Panc1 (cell line): Measurements from ENCODE around the gene TAF4B. TPM values are rescaled to one million over a fixed set of nuclear protein-coding genes. Genes with fewer than 3 reads are reported as not detected.

Experiments used
- ATAC-seq: fragments of 200-7000 bp; cut with Tn5 transposase; 2 replicates; pipeline ENCODE4 v1.9.1; 2020; ENCODE audit warnings: mild to moderate bottlenecking, moderate library complexity
- BruUV-seq: library from RNA; stranded (reverse); fragments of 400-500 nt; replicated peaks from 2 replicates; lab custom pipeline; 2021; lab: Mats Ljungman, UMichigan
- CTCF ChIA-PET: fragments of 300-600 bp; sonication (Branson Sonifier 250); formaldehyde crosslinking; loops from one replicate; lab custom pipeline; 2022; ENCODE audit warnings: antibody characterized with exemption; lab: Charles Lee
- POLR2A ChIA-PET: fragments of 300-600 bp; sonication (Branson Sonifier 250); formaldehyde crosslinking; loops from one replicate; lab custom pipeline; 2022; ENCODE audit warnings: antibody characterized with exemption; lab: Charles Lee
- DNase-seq: peaks from one replicate; pipeline ENCODE4 v3.0.0-alpha.2; 2010; ENCODE audit warnings: low read depth, low spot score
- H3K27ac ChIP-seq: 2 replicates; pipeline ENCODE4 v1.5.1; 2011; ENCODE audit warnings: mild to moderate bottlenecking, low read length, inconsistent platforms
- H3K27me3 ChIP-seq: fragments of 200-500 bp; sonication (Bioruptor generic); 2 replicates; pipeline ENCODE4 v1.6.0; 2014; ENCODE audit warnings: low read length, inconsistent platforms; ENCODE audit not compliant: control insufficient read depth, insufficient read depth
- H3K36me3 ChIP-seq: fragments of 200-500 bp; sonication (Bioruptor generic); 2 replicates; pipeline ENCODE4 v1.5.1; 2014; ENCODE audit warnings: inconsistent platforms, mild to moderate bottlenecking, low read length, moderate library complexity; ENCODE audit not compliant: control insufficient read depth, insufficient read depth
- H3K4me1 ChIP-seq: 2 replicates; pipeline ENCODE4 v1.5.1; 2011; ENCODE audit warnings: inconsistent platforms, mild to moderate bottlenecking, low read length, moderate library complexity; ENCODE audit not compliant: control insufficient read depth, insufficient read depth
- H3K4me3 ChIP-seq, 2 experiments: 2 replicates each; pipeline ENCODE4 v1.5.1; 2011 to 2012; ENCODE audit warnings: low read depth in 2 of 2, low read length in 2 of 2, mild to moderate bottlenecking in 2 of 2, inconsistent platforms in 1 of 2, moderate library complexity in 1 of 2
- H3K9me3 ChIP-seq: fragments of 200-500 bp; sonication (Bioruptor generic); 2 replicates; pipeline ENCODE4 v1.5.1; 2014; ENCODE audit warnings: low read depth, mild to moderate bottlenecking, inconsistent platforms, low read length, moderate library complexity; ENCODE audit not compliant: control insufficient read depth, insufficient read depth
- SIN3A ChIP-seq: IDR thresholded peaks from 2 replicates; pipeline ENCODE4 v1.6.1; 2012; ENCODE audit warnings: low read depth, mild to moderate bottlenecking, low read length, moderate library complexity, borderline replicate concordance; ENCODE audit not compliant: insufficient read depth
- TCF7L2 ChIP-seq: IDR thresholded peaks from 2 replicates; pipeline ENCODE4 v1.6.1; 2011; ENCODE audit warnings: mild to moderate bottlenecking, low read depth, low read length, inconsistent platforms
- in situ Hi-C: cut with HindIII; loops from 2 replicates; pipeline ENCODE4 v1.10.0; 2016; ENCODE audit warnings: low sequenced_read_pairs, low pct_unique_long_range_greater_than_20kb
- intact Hi-C: fragments of 100-400 bp; cut with micrococcal nuclease; formaldehyde crosslinking; loops from one replicate; pipeline ENCODE4 v1.10.0; 2022; ENCODE audit not compliant: unreplicated experiment
- total RNA-seq: library from RNA; stranded (reverse); gene quantifications from one replicate; pipeline ENCODE4 v1.2.1, GENCODE V29; 2021; ENCODE audit not compliant: unreplicated experiment
- TF ChIP-seq, protein P1 (sequence below), 2 experiments: IDR thresholded peaks; 2 replicates each; pipeline ENCODE4 v1.6.1; 2011 to 2012; ENCODE audit warnings: low read depth in 2 of 2, control low read depth in 1 of 2, low read length in 1 of 2, mild to moderate bottlenecking in 1 of 2, moderate library complexity in 1 of 2; ENCODE audit not compliant: insufficient read depth in 1 of 2

The TAF4B gene
- total RNA-seq, 1 experiment from 2014 or later, result 8.0 TPM

GRCh38 chr18:26421931-26422330 is 195.7 kb downstream of the TAF4B start:
- no peak for ATAC-seq
- DNase-seq, result no peak
- no peaks in the 10 kb centered on the region for H3K9me3 ChIP-seq
- no peaks in the 10 kb centered on the region for H3K27me3 ChIP-seq
- no peaks in the 10 kb centered on the region for H3K36me3 ChIP-seq
- in situ Hi-C loops, result no loop called here
- POLR2A ChIA-PET, result no interaction called here
- CTCF ChIA-PET, result no interaction called here
- no TSS peak for BruUV-seq
- H3K27ac ChIP-seq, result no peak overlapping the region
- intact Hi-C loops, result no loop called here
- no peaks in the 10 kb centered on the region for H3K4me1 ChIP-seq
- TF ChIP-seq, protein P1, sequence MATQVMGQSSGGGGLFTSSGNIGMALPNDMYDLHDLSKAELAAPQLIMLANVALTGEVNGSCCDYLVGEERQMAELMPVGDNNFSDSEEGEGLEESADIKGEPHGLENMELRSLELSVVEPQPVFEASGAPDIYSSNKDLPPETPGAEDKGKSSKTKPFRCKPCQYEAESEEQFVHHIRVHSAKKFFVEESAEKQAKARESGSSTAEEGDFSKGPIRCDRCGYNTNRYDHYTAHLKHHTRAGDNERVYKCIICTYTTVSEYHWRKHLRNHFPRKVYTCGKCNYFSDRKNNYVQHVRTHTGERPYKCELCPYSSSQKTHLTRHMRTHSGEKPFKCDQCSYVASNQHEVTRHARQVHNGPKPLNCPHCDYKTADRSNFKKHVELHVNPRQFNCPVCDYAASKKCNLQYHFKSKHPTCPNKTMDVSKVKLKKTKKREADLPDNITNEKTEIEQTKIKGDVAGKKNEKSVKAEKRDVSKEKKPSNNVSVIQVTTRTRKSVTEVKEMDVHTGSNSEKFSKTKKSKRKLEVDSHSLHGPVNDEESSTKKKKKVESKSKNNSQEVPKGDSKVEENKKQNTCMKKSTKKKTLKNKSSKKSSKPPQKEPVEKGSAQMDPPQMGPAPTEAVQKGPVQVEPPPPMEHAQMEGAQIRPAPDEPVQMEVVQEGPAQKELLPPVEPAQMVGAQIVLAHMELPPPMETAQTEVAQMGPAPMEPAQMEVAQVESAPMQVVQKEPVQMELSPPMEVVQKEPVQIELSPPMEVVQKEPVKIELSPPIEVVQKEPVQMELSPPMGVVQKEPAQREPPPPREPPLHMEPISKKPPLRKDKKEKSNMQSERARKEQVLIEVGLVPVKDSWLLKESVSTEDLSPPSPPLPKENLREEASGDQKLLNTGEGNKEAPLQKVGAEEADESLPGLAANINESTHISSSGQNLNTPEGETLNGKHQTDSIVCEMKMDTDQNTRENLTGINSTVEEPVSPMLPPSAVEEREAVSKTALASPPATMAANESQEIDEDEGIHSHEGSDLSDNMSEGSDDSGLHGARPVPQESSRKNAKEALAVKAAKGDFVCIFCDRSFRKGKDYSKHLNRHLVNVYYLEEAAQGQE (IDR thresholded peaks at IDR 0.05; ENCODE audit: insufficient read depth in 1 of 2, low read depth in 2 of 2, low read length in 1 of 2), result no peak
- no peak for TF ChIP-seq TCF7L2
- no peak for TF ChIP-seq SIN3A
- H3K4me3 ChIP-seq, result no peak overlapping the region

- no peaks in the 10 kb centered on the region for H3K4me1 ChIP-seq
- H3K27me3 ChIP-seq, result no peaks in the 10 kb centered on the region
- BruUV-seq, result no TSS peak
- H3K27ac ChIP-seq, result no peak overlapping the region
- no peaks in the 10 kb centered on the region for H3K9me3 ChIP-seq
- ChIA-PET CTCF (no interaction called here), POLR2A (no interaction called here)
- in situ Hi-C loops, result no loop called here
- ATAC-seq, result no peak
- TF ChIP-seq, protein P1 (IDR thresholded peaks at IDR 0.05; ENCODE audit: insufficient read depth in 1 of 2, low read depth in 2 of 2, low read length in 1 of 2), result no peak
- no peak for DNase-seq
- H3K4me3 ChIP-seq, result no peak overlapping the region
- no peaks in the 10 kb centered on the region for H3K36me3 ChIP-seq
- intact Hi-C loops, result no loop called here
Measured at GRCh38 chr18:26422472-26423162, 196.4 kb downstream of the TAF4B start.
